Middle frontal gyrus (tissue), 1 donor: Measurements from ENCODE around the gene MRPS16.
A peak's percentile ranks its signal among the peaks of the same experiment; 100 is the strongest.
"Not testable (repeated sequence)": the region's sequence is repeated elsewhere in the genome, so short reads cannot be mapped to it uniquely, and the experiment has no call there.

Source experiments
- DNase-seq: peaks from one replicate; pipeline ENCODE4 v3.0.0-alpha.2; 2015; ENCODE audit warnings: low spot score; ENCODE audit errors: extremely low spot score

Gene MRPS16

DNA sequence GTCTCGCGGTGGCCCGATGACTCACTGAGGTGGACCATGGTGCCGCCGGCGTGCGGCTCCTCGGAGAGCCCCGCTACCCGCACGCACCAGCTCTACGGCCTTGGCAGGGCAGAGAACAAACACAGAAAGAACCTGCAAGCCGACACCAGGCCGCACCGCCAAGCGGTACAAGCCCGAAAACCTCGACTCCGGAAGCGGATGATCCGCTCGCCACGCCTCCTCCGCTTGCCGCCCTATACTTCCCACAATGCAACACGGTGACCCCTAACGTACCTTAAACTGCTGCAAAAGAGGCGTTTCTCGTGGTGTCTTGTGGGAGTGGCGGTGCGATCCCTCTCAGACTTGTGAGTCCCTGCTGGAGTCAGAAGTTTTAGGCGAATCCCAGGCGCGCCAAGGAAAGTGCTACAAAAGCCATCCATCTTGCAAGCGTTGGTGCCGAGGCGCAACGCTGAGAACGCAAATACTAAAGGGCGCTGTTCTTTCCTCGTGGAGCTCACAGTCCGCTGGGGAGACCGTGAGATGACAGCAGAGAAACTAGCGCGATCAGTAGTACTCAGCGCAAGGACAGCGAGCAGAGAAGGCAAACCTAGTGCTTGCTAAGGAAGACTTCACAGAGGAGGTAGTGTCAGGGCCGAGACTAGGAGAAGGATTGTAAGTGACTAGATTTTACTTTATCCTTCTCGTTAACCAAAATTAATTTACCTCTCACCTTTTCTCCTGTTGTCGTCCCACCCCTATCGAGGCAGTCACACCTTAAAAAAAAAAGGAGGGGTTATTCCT is at the start of gene MRPS16:
Gene MRPS16, minus strand, starts transcription at position 200 of the 780 bp plus-strand sequence. Its CDS starts 162 bp downstream, at position 38.
- peak; percentile 91 for DNase-seq

DNA sequence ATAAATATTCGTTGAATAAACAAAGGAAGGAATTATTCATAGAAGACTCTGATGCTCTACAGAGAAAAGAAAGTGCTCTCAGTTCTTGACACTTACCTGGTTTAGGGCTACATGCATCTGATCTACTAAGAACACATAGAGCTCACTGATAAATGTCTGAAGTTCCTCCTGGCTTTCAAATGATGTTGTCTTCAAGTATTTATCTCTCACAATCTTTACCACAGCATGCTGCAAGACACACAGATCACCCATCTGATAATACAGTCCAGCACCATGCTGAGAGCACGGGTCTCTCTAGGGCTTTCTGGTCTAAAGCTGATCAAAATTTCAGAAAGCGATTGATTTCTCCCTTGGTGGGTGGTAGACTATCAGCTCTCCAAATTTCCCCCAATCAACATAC is 44.5 kb upstream of the MRPS16 start:
- DNase-seq: no peak

DNA sequence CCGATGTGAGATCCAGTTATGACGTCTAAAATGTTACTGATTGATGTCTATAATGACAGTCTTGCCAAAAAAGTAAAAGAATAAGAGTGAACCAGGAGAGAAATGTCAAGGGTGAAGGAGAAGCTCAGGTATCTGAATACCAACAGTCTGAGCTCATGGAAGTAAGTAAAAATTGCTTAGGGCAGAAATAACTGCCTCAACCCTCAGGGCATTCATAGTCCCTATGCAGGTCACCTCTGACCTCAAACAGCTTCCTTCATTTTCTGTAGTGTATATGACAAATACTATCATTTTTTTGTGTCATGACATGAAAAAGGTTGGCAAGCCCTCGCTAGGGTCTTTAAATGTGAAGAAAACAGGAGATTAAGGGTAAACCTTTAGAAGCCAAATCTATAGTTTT is 41.0 kb upstream of the MRPS16 start:
- DNase-seq: no peak

DNA sequence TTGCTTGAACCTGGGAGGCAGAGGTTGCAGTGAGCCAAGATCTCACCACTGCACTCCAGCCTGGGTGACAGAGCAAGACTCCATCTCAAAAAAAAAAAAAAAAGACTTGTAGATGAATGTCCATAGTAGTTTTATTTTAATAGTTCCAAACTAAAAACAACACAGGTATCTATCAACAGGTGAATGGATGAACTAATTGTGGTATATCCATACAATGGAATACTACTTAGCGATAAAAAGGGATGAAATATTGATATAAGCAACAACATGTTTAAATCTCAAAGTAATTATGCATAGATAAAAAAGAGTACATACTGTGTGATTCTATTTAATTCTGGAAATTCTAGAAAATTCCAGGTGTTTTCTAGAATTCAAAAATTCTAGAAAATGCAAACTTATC is 37.5 kb upstream of the MRPS16 start:
- no peak for DNase-seq

DNA sequence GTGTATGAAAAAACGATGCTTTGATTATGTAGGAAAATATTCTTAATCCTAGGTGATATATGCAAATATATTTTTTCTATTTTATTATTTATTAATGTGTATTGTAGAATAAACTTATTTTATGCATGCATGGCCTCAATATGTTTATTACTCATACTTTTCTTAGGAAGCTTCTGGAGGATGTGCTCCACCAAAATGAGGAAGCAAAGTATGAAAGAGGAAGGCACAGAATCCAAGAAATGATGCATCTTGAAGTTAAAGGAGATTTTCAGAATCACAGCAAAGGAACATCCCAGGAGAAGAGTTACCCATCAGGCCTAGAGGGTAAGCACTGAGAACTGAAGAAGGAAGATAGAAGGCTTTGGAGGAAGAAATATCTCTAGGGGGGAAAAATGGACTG is 35.0 kb upstream of the MRPS16 start:
- no peak for DNase-seq

DNA sequence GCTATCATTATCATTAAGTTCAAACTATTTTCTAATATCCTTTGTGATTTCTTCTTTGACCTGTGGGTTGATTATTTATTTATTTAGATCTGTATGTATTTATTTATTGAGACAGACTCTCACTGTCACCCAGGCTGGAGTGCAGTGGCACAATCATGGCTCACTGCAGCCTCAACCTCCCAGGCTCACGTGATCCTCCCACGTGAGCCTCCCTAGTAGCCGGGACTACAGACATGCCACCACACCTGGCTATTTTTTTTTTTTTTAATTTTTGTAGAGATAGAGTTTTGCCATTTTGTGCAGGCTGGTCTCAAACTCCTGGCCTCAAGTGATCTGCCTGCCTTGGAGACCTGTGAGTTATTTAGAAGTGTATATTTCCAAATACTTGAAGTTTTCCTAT is 28.7 kb upstream of the MRPS16 start:
- DNase-seq: no peak

DNA sequence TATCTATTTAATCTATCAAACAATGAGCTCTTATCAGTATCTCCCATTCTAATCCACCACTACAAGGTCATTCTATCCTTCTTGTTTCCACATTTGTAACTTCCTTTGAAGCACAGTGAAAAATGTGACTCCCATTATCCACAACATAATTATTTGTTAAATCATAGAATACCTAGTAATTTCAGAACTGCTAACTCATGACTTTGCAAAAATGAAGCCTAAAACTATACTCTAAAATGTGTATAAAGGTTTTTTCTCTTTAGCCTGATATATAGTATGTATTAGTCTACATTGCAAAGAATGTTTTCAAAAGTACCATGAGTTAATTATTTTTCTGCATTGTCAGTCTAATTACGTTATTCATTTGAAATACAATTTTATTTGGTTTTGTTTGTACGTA is 12.0 kb upstream of the MRPS16 start:
- DNase-seq: no peak

DNA sequence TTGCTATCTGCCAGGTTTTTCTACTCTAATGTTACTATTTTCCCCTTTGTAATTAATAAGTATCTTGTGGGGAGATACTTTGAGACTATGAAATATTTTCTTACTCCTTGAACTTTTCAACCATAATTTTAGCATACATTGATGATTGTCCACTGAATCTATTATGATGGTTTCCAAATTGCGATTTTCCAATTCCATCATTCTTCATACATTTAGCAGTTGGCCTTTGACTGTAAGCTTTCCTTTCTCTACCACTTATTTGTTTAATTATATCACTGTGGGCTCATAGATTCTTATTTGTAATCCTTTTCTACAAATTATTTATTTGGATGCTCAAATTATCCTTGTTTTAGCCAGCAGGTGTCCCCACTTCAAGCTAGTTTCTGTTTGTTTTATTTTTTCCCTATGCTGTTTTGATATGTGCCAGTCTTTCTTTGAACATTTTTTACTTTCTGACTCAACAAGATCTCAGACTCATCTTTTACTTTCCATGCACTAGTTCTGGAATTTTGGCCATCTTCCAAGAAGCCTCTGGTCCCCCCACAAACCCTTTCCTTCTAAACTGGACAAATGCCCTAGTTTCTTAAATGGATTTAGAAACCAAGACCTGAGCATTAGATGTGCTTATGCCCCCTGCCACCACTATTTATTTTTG is 11.4 kb upstream of the MRPS16 start:
- no peak for DNase-seq

DNA sequence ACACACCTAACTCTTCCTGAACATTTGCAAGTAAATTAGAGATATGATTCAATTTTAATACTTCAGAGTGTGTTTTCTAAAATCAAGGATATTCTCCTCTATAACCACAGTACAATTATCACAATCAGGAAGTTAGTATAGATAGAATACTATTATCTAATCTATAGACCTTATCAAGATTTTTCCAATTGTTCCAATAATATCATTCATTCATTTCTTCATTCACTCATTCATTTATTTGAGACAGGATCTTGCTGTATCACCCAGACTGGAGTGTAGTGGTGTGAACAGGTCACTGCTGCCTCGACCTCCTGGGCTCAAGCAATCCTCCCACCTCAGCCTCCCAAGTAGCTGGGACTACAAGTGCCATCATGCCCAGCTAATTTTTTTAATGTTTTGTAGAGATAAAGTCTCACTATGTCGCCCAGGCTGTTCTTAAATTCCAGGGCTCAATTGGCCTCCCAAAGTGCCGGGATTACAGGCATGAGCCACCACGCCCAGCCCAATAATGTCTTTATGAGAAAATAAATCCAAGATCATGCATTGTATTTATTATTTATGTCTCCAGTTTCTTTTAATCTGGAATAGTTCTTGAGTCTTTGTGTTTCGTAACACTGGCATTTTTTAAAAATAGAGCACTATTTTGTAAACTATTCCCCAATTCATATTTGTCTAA is 10.6 kb upstream of the MRPS16 start:
- DNase-seq: no peak

DNA sequence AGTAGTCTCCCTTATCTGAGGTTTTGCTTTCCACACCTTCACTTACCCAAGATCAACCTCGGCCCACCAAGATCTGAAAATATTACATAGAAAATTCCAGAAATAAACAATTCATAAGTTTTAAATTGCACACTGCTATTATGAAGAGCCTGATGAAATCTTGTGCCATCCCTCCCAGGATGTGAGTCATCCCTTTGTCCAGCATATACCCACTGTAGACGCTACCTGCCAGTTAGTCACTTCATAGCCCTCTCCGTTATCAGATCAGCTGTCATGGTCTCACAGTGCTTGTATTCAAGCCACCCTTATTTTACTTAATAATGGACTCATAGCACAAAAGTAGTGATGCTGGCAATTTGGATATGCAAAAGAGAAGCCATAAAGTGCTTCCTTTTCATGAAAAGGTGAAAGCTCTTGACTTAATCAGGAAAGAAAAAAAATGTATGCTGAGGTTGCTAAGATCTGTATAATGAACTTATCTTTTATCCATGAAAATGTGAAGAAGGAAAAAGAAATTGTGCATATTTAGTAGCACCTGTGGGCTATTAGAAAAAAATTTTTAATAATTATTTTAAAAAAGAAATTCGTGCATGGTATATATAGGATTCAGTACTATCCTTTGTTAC is 9.8 kb upstream of the MRPS16 start:
- no peak for DNase-seq

DNA sequence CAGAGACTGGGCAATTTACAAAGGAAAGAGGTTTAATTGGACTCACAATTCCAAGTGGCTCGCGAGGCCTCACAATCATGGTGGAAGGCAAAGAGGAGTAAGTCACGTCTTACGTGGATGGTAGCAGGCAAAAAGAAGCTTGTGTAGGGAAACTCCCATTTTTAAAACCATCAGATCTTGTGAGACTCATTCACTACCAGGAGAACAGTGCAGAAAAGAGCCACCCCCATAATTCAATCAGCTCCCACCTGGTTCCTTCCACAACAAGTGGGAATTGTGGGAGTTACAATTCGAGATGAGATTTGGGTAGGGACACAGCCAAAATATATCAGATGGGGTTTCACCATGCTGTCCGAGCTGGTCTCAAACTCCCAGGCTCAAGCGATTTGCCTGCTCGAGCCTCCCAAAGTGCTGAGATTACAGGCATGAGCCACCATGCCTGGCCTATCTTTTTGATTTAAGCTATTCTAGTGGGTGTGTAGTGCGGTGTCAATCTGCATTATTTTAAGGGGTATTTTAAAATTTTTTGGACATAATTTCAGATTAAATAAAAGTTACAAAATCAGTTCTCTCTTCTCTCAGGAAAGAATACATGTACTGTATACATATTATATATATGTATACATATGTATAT is 9.0 kb upstream of the MRPS16 start:
- no peak for DNase-seq

DNA sequence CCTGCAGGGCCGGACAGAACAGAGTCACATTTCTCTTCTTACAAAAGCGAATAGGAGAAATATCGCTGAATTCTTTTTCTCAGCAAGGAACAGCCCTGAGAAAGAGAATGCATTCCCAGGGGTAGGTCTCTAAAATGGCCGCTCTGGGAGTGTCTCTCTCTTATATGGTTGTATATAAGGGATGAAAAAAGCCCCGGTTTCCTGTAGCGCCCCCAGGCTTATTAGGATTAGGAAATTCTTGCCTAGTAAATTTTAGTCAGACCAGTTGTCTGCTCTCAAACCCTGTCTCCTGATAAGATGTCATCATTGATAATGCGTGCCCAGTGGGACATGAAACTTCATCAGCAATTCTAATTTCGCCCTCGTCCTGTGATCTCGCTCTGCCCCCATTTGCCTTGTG is 6.2 kb upstream of the MRPS16 start:
- DNase-seq: not testable (repeated sequence)

DNA sequence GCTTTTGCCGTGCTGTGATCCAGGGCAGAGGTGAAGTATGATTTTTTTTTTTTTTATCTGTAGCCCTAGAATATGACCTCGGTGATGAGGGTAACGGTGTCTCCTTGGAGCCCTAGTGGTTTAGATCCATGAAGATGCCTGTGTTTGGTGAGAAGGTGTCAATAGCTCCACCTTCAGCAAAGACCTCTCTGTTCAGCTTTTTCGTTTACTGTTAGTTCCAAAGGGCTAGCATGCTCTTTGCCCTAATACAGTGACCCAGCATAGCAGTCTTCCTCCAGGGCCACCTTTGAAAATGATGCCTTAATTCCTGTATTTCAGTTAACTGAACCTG is 746 bp upstream of the MRPS16 start:
- DNase-seq: no peak

DNA sequence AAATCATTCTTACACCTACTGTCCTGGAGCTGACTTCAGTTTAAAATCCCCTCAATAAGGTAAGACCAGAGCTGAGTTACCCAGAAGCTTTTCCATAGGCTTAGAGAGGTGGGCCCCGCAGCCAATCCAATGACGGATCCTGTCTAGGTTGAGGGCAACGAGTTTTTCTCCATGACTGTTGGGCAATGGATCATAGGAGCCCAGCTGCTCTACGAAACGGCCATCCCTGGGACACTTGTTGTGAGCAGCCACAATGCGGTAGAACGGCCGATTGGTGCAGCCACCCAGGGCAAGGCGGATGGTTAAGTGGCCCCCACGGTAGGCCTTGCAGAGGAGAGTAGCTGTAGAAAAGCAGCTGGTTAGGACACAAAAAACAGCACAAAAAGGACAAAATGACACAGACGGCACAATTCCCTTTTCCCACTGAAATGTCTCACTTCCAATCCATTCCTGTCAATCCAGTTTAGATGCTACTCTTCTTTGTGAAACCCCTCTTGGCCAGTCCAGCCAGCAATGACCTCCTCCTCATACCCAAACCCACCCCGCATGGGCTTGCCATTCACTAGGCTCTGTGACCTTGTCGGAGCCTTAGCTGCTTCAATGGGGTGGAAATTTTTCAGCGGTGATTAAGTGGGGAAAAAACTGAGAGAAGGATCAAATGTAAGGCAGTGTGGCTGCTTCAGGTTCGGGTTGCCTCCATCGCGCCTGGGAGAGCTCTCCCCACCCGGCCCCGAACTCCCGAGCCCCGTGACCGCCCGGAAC is 580 bp downstream of the MRPS16 start:
- DNase-seq: no peak

DNA sequence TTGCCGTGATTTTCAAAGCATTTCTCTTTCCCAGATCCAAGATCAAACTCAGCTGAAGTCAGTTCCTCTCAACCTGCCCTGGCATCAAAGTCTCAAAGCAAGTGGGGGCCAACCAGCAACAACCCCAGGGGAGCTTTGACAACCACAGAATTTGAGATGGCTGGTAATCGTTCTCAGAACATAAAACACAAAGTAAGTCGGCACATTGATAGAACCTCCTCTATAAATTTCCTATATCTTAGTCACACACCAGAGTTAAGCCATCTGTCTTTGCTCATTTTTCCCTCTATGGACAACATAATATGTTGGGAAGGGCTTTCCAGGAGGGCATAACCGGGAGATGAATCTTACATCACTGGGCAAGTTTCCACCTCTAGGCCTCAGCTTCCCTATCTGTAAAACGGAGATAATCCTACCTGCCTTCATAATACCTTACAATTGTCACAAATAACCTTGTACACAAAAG is 4.2 kb downstream of the MRPS16 start:
- no peak for DNase-seq

DNA sequence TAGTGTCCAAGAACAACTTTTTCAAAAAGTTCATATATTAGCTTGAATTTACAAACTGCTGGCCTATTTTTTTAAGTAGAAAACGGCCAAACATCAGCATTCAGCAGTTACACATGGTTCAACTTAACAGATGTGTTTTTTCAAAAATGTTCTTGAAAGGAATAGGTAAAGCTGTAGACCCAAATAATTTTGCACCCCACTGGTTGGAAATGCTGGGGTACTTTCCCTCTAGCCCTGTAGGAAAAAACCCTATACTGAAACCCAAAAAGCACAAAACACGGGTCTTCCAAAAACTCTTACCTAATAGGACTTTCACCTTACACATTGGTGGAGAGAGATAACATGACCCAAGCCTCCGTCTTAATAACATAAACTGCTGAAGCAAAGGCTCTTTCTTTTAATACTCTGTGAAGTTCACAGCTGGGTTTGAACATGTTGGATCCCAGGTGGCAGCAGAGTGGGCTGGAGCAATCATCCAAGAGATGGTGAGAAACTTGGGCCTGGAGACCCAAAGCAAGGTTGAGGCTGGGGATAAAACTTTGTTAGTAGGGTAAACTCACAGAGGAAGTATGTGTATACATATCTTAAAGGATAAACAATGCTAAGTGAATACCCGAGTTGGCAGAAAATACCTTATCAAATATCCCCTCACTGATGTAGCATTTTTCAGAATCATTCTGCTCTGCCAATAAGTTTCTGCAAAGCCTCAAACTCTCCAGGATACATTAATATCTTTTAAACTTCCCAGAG is 4.8 kb downstream of the MRPS16 start:
- no peak for DNase-seq

DNA sequence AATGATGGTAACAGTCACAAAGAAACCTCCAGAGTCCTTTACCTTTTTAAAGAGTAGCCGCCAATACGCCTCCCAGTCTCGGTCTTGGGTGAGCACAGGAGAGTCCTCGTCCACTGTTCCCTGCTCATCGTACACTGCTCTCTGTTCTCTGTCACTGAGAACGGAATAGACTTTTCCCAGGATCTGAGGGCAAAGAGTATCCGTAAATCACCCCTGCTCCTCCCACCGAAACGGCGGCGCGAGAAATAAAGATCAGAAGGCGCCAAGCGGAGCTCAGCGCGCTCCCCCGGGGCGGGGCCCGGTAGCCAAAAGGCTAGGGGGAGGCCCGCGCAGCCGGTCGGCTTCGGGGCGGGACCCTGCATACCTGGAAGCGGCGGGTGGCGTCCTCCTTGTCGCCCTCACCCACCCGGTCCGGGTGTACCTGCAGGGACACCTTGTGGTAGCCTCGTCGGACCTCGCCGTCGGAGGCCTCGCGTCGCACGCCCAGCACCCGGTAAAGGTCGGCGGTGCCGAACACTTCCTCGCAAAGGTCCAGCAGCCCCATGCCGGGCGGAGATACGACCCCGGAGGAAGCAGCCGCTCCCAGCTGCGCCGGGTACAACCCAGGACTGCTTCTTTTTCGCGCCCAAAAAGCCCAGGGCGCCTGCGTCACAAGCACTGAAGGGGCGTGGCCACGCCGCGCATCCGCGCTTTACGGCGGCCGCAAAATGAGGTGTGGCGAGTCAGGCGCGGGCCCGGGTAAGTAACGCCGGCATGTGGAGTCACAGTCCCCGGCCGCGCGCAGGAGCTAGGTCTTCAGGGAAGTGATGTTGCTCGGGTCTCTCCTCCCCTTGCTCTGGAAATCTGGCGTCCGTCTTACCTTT is 5.6 kb downstream of the MRPS16 start, which contains the start of gene DNAJC9:
Gene DNAJC9, minus strand, starts transcription at position 610 of the 863 bp plus-strand sequence. Its CDS starts 66 bp downstream, at position 544.
- peak; percentile 87 for DNase-seq

DNA sequence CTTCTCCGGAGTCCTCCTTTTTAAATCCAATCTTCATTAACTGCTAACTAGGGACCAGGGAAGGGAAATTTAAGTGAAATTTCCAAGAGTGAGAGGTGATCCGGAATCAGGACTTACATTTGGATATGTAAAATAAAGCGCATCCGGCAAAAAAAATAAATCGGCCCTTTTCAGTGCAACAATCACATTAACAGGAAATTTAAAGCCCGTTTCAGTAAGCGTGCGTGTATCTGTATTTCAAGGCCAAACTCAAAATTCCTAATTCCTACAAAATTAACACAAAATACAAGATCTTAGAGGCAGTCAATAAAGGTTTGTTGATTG is 6.2 kb downstream of the MRPS16 start:
- no peak for DNase-seq

DNA sequence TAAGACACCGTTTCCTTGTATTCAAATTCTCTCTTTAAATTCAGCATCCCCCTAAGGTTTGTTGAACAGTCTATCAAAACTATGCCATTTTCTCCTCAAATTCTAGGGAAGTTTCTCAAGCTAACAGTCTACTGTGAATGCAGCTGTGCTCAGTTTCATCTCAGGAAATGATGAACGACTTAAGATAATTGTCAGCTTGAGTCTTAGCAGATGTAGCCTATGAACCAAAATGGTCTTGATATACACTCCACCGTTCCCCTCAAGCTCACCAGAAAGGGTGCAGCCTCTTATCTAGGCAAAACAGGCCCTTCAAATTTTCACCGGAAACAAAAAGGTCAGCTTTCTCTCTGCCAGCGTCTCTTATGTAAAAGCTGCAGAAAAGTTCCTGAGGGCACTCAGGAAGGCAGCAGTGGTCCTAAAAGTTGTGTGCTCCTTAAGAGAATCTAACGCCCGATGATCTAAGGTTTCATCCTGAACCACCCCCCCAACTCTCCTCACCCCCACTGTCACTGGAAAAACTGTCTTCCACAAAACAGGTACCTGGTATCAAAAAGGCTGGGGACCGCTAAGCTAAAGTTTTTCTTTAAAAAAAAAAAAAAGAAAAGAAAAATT is 7.5 kb downstream of the MRPS16 start:
- no peak for DNase-seq
